Hematopoietic multipotent progenitor cell treated with erythropoietin and hydrocortisone succinate and interleukin-3 and kit ligand, for 6 days (in vitro differentiated cells): ENCODE measurements around the gene ZNF121.

Experiments used
- DNase-seq: peaks from one replicate; pipeline ENCODE4 v3.0.0-alpha.2; 2015

Gene ZNF121

DNA sequence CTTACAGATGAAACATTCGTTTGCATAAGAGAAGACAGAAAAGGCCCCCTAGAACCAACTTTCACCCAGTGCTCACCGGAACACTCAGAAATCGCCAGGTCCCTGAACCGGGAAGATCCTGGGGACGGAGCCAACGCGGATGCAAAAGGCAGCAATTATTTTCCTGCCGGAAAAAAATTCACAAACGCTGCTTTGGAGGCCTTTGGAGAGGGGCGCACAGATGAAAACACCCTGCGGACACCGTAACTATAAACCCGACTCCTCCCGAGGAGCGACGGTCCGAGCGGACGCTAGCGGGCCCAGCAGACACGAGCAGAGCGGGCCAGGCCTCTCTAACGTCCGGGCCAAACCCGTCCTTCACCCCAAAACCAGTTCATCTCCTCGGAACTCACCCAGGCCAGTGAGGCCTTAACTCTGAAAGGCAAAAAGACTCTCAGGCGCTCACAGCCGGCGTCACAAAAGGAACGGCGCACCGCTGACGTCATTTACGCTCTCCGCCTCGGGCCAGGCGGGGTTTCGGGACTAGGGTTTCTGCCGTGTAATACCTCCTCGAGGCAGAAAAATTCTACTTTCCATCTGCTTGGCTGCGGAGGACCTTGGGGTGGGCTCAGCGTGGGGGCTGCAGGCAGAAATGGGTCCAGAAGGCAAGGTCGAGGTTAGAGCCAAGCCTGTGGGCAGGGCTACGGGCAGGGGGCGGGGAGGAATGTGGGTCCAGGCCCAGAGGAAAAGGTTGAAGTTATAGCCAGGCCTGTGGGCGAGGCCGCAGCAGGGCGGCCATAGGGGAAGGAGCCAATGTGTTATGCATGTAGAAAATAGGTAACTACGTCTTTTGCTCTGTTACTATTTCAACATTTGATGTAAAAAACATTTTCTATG lies 45.9 kb downstream of the ZNF121 start, which contains the start of gene ZNF426:
TSS of gene ZNF426 (minus strand) at position 463 of the 876 bp plus-strand sequence. CDS start 2,413 bp downstream, outside the sequence.
- peak; percentile 93 for DNase-seq

DNA sequence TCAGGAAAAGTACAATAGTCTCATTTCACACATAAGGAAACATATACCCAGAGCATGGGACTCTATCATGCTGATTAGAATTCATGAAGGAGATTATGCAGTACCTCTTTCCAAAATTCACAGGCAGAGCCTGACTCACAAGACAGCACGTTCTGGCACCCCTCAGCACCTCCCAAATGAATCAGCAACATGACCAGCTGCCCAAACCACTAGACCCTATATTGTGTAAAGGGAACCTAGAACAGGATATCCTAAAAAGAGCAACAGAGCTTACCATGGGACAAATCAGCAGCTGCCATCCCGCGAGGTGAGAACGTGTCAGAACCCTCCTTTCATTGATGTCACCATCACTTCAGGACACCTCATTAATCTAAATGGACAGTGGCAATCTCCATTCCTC lies 48.4 kb downstream of the ZNF121 start:
- DNase-seq, result no peak

- DNase-seq, result no peak
Measured at GRCh38 chr19:9531933-9532332, 52.4 kb downstream of the ZNF121 start.

DNA sequence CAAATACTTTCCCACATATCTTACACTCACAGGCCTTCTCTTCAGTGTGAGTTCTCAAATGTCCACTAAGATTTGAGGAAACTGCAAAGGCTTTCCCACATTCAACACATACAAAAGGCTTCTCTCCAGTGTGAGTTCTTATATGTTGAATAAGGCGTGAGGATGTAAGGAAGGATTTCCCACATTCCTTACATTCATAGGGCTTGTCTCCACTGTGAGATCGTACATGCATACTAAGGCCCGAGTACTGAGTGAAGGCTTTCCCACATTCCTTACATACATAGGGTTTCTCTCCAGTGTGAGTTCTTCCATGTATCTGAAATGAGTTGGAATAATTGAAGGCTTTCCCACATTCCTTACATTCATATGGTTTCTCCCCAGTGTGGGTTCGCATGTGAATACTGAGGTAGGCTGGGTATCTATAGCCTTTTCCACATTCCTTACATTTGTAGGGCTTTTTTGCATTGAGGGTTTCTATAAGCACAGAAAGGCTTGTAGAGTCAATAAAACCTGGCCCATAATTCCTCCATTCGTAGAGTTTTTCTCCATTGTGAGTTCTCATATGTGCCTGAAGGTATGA lies 55.5 kb downstream of the ZNF121 start:
- DNase-seq, result peak; percentile 33

DNA sequence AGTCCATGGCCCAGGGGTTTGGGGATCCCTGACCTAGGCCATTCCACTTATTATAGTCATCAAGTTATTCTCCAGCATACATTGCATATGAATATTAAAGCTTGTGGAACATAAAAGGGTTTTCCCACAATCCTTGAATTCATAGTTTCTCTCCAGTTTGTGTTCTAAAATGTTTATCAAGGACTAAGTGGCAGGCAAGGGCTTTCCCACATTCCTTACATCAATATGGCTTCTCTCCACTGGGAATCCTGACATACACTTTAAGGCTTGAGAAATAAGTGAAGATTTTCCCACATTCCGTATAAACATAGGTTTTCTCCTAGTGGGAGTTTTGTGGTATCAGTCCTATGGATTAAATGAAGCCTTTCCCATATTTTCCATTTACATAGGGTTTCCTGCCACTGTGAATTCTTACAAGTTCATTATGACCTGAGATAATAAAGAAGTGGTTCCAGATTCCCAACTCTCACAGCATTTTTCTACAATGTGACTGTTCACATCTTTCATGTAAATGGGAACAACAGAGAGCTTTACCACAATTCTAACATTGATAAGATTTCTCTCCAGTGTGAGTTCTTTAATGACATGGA lies 60.3 kb downstream of the ZNF121 start:
- DNase-seq, result no peak
